ENCODE results near the gene ETV1.

The ETV1 gene

GRCh38 chr7:13879994-13880686, 109.3 kb downstream of the ETV1 start:
- no peak for DNase-seq (ENCODE audit: low read depth in 2 of 2)

DNA sequence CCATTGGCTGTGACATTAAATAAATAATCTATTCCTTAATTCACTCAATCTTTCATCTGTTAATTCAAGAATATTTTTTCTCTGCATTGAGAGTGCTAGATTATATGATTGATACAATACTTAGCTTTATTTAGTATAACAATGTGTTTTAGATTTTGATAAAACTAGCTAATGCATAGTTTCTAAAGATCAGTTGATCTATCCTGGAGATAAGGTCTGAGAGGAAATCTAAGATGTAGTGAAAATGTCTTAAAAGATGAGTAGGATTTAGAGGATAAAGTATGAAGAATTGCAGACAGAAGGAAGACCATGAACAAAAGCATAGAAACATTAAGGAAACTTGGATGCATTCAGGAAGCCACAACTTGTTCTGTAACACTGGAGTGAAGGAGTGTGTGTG, 110.3 kb downstream of the ETV1 start:
- no peak for DNase-seq (ENCODE audit: low read depth in 2 of 2)

GRCh38 chr7:13878154-13878553, 111.3 kb downstream of the ETV1 start:
- no peak for DNase-seq (ENCODE audit: low read depth in 2 of 2)

DNA sequence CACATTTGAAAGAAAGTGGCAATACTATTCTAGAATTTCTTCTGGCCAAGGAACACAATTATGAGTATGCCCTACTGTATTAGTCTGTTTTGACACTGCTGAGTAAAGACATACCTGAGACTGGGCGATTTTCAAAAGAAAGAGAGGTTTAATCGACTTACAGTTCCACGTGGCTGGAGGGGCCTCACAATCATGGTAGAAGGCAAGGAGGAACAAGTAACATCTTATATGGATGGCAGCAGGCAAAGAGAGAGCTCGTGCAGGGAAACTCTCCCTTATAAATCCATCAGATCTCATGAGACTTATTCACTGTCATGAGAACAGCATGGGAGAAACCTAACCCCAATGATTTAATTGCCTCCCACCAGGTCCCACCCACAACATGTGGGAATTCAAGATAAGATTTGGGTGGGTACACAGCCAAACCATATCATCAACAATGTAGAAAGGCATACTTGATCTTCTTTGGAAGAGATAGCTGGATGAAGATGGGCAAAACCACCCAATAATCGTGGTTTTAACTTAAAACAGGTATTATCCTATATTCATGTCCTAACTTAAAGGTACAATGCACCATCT, 113.9 kb downstream of the ETV1 start:
- DNase-seq (ENCODE audit: low read depth in 2 of 2), result no peak

- no peak for DNase-seq (ENCODE audit: low read depth in 2 of 2)
These were observed 114.7 kb downstream of the ETV1 start for GRCh38 chr7:13874783-13875182.

DNA sequence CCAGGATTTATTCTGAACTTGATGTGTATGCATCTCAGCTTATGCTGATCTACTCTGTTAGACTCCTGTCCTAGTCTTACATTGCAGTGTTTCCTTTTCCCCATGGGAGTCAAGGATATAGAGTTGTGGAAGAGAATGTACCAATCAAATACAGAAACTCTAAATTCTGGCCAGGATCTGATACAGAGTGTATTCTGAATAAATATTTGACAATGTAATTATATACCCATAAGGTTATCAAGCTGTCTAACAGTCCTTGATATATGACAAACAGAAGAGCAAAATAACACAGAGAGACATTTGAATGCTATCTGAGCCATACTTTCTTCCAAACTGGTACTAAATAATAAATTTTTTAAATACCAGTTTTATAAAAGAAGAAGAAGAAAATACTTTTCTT, 116.8 kb downstream of the ETV1 start:
- DNase-seq (ENCODE audit: low read depth in 2 of 2), result no peak

DNA sequence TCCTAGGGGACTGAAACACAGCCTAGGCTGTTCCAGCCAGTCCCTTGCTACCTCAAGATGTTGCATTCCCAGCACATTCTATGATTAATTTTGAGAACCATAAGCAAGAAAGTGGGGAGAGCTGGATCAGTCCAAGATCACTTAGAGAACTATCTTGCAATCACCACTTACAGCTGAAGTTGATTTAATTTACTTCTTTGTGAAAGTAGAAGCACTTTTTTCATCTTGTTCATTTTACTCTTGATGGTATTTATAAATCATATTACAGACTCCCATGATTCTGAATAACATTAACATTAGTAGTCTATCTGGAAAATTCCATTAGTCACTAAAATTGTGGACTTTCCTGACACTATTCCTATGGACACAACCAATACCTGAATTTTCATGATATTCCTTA, 118.5 kb downstream of the ETV1 start:
- DNase-seq (ENCODE audit: low read depth in 2 of 2), result no peak

DNA sequence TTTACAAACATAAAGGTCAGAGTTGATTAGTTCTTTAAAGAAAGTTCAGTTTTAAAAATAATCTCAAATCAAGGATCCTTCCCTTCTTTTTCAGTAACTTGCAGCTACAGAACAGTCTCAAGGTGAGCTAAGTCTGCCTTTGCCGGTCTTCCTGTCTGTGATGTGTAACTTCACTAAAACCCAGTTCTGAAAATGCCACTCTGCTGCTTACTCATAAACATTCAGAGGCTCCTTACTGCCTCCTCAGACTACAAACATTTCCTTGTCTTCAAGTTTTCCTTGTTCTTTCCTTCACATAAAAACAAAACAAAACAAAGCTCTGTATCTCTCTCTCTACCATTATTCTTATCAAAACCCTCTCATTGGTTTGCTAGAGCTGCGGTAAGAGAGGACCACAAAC, 128.7 kb downstream of the ETV1 start:
- no peak for DNase-seq (ENCODE audit: low read depth in 2 of 2)

DNA sequence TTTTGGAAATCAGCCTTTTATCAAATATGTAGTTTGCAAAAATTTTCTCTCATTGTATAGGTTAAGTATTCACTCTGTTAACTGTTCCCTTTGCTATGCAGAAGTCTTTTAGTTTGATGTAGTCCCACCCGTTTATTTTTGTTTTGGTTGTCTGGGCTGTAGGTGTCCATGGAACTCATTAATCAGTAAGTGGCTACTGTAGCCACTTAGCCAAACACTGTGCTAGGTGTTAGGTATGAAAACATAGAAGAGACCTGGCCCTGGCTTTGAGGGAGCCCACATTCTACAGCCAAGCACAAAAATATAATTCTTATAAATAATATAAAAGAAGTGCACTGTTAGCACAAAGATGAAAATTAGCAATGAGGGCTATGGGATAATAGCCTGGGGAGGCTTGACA, 133.5 kb downstream of the ETV1 start:
- no peak for DNase-seq (ENCODE audit: low read depth in 2 of 2)

- no peak for DNase-seq (ENCODE audit: low read depth in 2 of 2)
These were observed 137.0 kb downstream of the ETV1 start for GRCh38 chr7:13852281-13852968.

GRCh38 chr7:13851736-13852135, 137.7 kb downstream of the ETV1 start:
- DNase-seq (ENCODE audit: low read depth in 2 of 2), result no peak

- peak in 1 of 2 donors; percentile 22 for DNase-seq (ENCODE audit: low read depth in 2 of 2)
These were observed 139.2 kb downstream of the ETV1 start for GRCh38 chr7:13850185-13850752.

GRCh38 chr7:13849163-13849892, 140.1 kb downstream of the ETV1 start:
- no peak for DNase-seq (ENCODE audit: low read depth in 2 of 2)

GRCh38 chr7:13848681-13849131, 140.8 kb downstream of the ETV1 start:
- no peak for DNase-seq (ENCODE audit: low read depth in 2 of 2)

DNA sequence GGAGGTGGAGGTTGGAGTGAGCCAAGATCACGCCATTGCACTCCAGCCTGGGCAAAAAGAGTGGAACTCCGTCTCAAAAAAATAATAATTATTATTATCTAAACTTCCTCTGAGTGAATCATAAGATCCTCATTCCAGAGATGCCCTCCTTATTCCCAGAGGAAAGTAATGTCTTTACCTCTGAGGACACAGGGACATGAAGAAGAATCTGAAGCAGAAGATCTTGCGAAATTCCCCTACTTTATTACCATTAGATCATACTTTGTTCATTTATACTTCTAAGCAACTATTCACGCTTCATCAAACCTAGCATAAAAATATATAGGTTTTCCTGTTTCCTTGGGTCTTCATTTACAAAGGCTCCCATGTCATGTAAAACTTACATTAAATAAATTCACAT, 143.1 kb downstream of the ETV1 start:
- no peak for DNase-seq (ENCODE audit: low read depth in 2 of 2)

DNA sequence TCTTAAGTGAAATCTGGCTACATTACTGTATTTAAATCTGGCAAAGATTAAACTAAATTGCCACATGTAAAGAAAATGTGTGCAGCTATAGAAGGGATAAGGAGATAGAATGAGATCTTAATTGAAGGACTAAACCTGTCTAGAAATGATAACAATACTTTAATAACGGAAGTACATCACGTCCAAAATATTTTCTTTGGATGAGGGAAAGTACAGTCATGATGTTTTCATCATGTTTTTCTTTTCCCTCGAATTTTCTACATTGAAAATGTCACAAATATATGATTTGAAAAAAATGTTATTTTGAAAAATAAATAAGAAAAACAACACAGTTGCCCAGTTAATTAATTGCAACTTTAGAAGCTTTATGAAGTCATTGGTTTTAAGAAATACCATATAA, 143.9 kb downstream of the ETV1 start:
- DNase-seq (ENCODE audit: low read depth in 2 of 2), result no peak

- no peak for DNase-seq (ENCODE audit: low read depth in 2 of 2)
These were observed 144.5 kb downstream of the ETV1 start for GRCh38 chr7:13844954-13845353.

DNA sequence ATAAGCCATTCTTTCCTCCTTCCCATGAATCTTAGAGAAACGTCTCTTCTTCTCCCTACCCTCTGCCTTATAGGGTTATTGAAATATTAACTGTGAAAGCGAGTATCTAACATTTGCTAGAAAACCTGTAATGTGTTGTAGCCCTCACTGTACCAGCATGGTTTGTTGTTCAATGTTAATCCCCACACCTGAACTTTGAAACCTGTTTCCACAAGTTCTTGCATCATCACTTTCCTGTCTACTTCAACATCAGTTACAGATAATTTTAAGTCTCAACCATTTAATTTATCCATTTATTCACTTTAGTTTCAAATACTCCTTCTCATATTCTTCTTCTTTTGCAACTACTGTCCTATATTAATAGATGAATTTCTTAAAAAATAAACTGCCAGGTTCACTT, 148.2 kb downstream of the ETV1 start:
- no peak for DNase-seq (ENCODE audit: low read depth in 2 of 2)

Data from stimulated activated CD4-positive, alpha-beta T cell treated with anti-CD3 and anti-CD28 coated beads, Interleukin-1b, Interleukin-23, amount 100 ng/mL, for 1 hour (primary cell).